GM21528 (cell line): ENCODE results near the gene DAPK1.

ENCODE experiments used
- ATAC-seq: cut with Tn5 transposase; IDR thresholded peaks from one replicate; pipeline ENCODE4 v1.9.1; 2021; ENCODE audit warnings: mild to moderate bottlenecking, moderate library complexity; ENCODE audit not compliant: unreplicated experiment, low FRiP score

DAPK1 gene

GRCh38 chr9:87564791-87565241, 67.1 kb downstream of the DAPK1 start:
- no peak for ATAC-seq

GRCh38 chr9:87567001-87567400, 69.3 kb downstream of the DAPK1 start:
- no peak for ATAC-seq

DNA sequence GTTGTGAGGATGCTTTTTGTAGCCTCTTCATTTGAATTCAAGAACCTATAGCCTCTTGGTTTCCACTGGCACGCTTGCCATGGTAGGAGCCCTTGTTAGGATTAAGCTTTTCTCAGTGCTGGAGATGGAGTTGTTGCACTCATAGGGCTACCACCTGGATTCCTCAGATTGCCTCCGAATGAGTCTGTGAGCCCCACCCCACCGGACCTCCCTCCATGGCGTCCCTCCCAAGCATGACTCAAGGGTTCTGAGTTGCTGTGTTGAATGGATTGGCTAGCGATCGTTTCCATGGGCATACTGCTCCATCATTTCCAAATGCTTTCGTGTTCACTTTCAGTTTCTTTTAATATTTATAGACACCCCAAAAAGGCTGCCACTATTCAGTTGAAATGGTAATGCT, 69.9 kb downstream of the DAPK1 start:
- ATAC-seq, result no peak

DNA sequence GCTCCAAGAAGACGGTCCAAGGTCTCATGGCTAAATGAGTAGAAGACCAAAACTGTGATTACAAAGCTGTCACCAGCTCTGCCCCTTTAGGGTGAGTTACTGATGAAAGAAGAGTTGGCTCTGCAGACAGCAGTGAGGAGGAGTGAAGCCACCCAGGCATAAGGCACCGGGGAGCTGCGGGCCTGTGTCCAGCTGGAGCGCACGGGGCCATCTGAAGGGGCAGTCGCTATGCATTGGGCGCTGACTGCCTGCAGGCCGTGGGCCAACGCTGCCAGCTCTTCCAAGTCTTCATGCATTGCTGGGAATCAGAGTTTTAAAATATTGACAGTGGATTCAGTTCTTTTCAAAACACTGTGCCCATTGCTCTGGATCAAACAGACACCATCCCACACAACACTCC, 70.3 kb downstream of the DAPK1 start:
- no peak for ATAC-seq

GRCh38 chr9:87568401-87568800, 70.7 kb downstream of the DAPK1 start:
- ATAC-seq, result no peak

GRCh38 chr9:87569008-87569509, 71.4 kb downstream of the DAPK1 start:
- no peak for ATAC-seq

DNA sequence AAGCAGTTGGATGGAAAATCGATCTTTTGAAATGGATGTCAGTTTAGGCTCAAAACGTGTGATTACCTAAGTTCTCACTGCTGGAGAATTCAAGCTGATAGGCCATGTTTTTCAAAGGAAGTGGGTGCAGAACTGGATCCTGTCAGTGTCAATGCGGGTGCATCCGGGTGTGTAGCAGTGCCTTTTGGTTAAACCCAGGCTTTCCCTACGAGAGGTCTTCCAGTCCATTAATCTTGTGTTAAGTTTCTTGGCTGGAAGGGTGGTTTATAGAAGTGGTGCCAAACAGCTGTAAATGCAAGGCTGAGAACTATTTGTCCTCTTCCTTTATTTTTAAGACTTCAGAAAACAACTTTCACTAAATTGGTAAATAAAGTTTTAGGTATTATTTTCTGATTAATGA, 71.9 kb downstream of the DAPK1 start:
- no peak for ATAC-seq

- ATAC-seq, result no peak
Observed at GRCh38 chr9:87570000-87570908, 72.6 kb downstream of the DAPK1 start.

DNA sequence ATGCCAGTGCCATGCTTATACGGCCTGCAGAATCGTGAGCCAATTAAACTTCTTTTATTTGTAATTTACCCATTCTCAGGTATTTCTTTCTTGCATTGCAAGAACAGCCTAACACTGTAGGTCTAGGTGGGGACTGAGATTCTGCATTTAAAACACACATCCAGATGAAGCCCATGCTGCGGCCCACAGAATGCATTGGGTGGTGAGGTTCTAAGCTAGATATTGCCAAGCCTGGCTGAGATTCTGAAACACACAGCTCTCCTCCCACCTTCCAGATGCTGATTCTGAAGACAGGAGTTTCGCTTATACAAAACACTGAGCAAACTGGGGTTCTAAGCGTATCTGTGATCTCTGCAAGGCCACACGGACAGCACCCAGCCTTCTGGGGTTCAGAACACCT, 75.1 kb downstream of the DAPK1 start:
- ATAC-seq, result no peak

GRCh38 chr9:87573841-87574342, 76.2 kb downstream of the DAPK1 start:
- no peak for ATAC-seq

GRCh38 chr9:87577746-87578145, 80.1 kb downstream of the DAPK1 start:
- ATAC-seq, result no peak

- no peak for ATAC-seq
Observed at GRCh38 chr9:87578625-87579024, 81.0 kb downstream of the DAPK1 start.

GRCh38 chr9:87579781-87580541, 82.3 kb downstream of the DAPK1 start:
- ATAC-seq, result no peak

- ATAC-seq, result no peak
Observed at GRCh38 chr9:87580941-87581438, 83.3 kb downstream of the DAPK1 start.

DNA sequence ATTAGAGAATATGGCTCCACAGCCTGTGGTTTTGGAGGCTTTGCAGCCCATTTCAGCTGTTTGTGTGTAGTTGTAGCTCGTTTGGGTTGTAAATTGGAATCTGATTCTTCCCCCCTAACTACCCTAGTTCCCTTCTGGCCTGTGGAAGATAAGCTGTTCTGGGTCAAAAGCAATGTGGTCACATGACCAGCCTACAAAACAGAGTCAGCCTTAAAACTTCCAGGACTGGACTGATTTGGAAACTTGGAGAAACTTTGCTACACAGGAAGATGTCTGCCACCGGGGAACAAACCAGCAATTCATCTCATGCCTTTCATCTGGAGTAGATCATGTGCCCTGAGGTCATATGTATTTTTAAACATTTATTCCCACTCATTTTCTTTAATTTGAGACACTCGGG, 83.8 kb downstream of the DAPK1 start:
- no peak for ATAC-seq

DNA sequence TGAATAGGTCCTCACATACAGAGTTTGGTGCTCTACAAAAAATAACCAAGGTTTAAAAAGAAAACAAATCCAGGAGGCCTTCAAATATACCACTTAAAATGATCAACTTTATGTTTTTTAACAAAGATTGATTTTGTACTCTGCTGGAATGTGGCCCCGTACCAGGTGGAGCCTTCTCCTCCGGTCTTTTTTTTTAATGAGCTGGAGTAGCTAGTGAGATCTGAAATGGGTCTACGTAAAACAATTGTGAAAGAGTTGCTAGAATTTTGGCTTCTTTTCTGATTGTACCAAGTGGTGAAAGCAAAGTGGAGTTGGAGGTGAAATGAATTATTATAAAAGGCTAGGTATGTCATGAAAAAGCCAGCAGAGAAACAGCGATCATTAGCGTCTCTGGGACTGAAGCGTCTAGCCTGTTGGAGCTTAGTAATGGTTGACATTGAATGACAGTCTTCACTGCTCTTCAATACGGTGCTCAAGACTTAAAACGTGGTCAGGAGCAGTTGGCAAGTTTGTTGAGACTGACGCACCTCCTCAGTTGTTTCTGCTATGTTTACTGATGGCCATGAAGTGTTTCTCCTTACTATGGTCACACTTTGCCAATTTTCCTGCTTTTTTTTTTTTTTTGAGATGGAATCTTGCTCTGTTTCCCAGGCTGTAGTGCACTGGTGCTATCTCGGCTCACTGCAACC, 84.4 kb downstream of the DAPK1 start:
- no peak for ATAC-seq

DNA sequence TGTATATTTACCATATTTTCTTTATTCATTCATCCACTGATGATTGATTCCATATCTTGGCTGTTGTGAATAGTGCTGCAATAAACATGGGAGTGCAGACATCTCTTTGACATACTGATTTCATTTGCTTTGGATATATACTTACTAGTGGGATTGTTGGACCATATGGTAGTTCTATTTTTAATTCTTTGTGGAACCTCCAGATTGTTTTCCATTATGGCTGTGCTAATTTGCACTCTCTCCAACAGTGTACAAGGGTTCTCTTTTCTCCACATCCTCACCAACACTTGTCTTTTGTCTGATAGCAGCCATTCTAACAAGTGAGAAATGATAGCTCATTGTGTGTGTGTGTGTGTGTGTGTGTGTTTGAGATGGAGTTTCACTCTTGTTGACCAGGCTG, 86.7 kb downstream of the DAPK1 start:
- ATAC-seq, result no peak

- ATAC-seq, result no peak
Observed at GRCh38 chr9:87585123-87585855, 87.6 kb downstream of the DAPK1 start.

GRCh38 chr9:87586731-87587355, 89.2 kb downstream of the DAPK1 start:
- ATAC-seq, result no peak
